ENCODE measurements around the gene RIN3. TPM values are rescaled to one million over a fixed set of nuclear protein-coding genes. Genes with fewer than 3 reads are reported as not detected.

Gene RIN3
- total RNA-seq, 1 donor from 2014 or later, result 28.0 TPM

DNA sequence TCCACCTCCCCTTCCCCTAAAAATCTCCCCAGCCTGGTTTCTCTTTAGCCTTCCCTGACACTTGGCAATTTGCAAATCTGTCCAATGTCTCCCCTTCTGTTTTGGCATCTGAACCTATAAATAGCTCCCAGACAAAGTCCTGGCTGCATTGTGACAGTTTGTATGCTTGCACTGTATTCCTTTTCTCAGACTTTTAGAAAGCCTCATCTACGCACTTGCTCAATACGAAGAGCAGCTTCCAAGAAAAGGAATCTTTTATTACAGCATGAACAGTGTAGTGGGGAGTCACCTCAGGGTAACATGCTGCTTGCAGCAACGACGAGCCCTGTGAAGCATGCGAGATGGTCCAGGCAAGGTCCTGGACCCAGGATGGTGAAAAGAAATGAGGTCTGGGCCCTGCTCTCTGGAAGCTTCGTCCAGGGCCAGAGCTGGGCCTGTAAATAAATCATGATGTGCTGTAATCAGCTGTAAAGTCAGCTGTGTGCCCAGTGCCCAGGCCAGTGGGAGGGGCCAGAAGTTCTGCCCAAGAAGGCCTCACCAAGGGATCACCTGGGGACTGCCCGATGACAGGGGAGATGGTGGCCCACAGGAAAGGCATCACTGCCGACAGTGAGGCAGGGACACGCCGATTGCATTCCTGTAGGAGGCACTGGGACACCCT, 88.3 kb downstream of the RIN3 start:
- Histone ChIP-seq H3K4me1 (ENCODE audit: insufficient read depth, low read length) (peaks cover 19% of the 10 kb centered on the region), H3K9ac (ENCODE audit: low read length) (no peak overlapping the region)
- peaks cover 12% of the 10 kb centered on the region for H3K4me1 Mint-ChIP-seq (ENCODE audit: low read depth, unreplicated experiment)

DNA sequence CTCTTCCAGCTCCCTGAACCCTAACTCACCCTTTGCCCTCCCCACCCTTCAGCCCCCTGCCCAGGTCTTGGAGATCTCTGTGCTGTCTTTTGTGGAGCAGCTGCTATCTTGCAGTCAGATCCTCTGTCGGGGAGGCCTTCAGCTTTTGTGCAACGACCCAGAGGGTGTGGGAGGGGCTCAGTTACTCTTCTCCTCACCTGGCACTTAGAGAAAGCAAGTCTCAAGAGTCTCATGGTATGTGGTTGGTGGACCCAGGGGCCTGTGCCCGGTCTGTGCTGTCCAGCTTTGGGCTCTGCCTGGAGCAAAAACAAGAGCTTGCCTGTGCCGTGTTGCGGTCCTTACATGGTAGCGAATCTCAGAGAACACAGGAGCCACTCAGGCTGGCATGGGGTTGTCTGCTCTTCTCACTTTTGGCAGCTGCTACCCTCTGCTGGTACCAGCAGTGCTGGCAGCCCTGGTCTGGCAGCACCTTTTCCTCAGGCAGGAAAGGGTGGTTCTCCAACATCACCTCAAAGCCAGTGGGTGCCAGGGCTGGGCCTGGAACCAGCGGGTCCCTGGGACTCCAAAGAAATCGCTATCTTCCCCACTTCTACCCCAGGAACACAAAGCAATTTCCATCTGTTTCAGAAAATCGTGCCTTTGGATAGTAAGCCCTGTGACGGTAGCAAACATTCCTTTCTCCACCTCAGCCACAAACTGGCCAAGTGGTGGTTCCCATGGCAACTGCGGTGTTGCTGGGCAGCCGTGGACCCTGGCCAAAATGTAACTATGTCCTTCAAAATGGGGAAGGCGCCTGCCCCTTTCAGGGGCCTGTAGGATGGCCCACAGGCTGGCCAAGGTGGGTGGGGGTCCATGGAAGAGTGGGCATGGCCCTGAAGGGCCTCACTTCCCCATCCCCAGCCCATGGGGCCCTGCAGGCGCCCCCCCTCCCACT, 90.0 kb downstream of the RIN3 start:
- Histone ChIP-seq H3K4me1 (ENCODE audit: insufficient read depth, low read length) (peaks cover 19% of the 10 kb centered on the region), H3K36me3 (ENCODE audit: insufficient read depth, low read length) (no peaks in the 10 kb centered on the region), H3K27me3 (ENCODE audit: insufficient read depth, low read length) (no peaks in the 10 kb centered on the region), H3K27ac (ENCODE audit: low read depth, low read length) (peak overlapping the region; percentile 68), H2AFZ (ENCODE audit: low read depth, low read length) (no peak overlapping the region), H3K4me2 (ENCODE audit: low read length) (peak overlapping the region; percentile 77), H3K79me2 (ENCODE audit: insufficient read depth, low read length) (no peaks in the 10 kb centered on the region), H3K9me3 (ENCODE audit: insufficient read depth, low read depth, low read length) (peaks cover 3% of the 10 kb centered on the region), H3K9ac (ENCODE audit: low read length) (peak overlapping the region; percentile 71), H3K4me3 (ENCODE audit: insufficient read depth, low read depth, low read length) (no peak overlapping the region), H4K20me1 (ENCODE audit: insufficient read depth, low read length) (peaks cover 19% of the 10 kb centered on the region)
- FAIRE-seq (no peak), DNase-seq (ENCODE audit: low read depth) (peak; percentile 92)
- Mint-ChIP-seq H3K36me3 (ENCODE audit: low read depth, unreplicated experiment) (peaks cover 5% of the 10 kb centered on the region), H3K4me1 (ENCODE audit: low read depth, unreplicated experiment) (peaks cover 12% of the 10 kb centered on the region), H3K4me3 (ENCODE audit: unreplicated experiment) (no peak overlapping the region), H3K9me3 (ENCODE audit: unreplicated experiment) (peaks cover 2% of the 10 kb centered on the region), H3K27ac (ENCODE audit: unreplicated experiment) (peak overlapping the region; percentile 58), H3K27me3 (ENCODE audit: low read depth, unreplicated experiment) (peaks cover 2% of the 10 kb centered on the region)
- TF ChIP-seq, protein P1, sequence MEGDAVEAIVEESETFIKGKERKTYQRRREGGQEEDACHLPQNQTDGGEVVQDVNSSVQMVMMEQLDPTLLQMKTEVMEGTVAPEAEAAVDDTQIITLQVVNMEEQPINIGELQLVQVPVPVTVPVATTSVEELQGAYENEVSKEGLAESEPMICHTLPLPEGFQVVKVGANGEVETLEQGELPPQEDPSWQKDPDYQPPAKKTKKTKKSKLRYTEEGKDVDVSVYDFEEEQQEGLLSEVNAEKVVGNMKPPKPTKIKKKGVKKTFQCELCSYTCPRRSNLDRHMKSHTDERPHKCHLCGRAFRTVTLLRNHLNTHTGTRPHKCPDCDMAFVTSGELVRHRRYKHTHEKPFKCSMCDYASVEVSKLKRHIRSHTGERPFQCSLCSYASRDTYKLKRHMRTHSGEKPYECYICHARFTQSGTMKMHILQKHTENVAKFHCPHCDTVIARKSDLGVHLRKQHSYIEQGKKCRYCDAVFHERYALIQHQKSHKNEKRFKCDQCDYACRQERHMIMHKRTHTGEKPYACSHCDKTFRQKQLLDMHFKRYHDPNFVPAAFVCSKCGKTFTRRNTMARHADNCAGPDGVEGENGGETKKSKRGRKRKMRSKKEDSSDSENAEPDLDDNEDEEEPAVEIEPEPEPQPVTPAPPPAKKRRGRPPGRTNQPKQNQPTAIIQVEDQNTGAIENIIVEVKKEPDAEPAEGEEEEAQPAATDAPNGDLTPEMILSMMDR (IDR thresholded peaks at IDR 0.05; ENCODE audit: insufficient read depth, low read depth, low read length), result peak; percentile 20
- TF ChIP-seq EZH2 (IDR thresholded peaks at IDR 0.05; ENCODE audit: insufficient read depth, low read length), result no peak

More for the DNA sequence above, 88.3 kb downstream of the RIN3 start:
- no peak overlapping the region for H3K27ac Mint-ChIP-seq (ENCODE audit: unreplicated experiment)
- no peaks in the 10 kb centered on the region for H3K27me3 ChIP-seq (ENCODE audit: insufficient read depth, low read length)
- TF ChIP-seq, protein P1 (IDR thresholded peaks at IDR 0.05; ENCODE audit: insufficient read depth, low read depth, low read length), result no peak
- TF ChIP-seq EZH2 (IDR thresholded peaks at IDR 0.05; ENCODE audit: insufficient read depth, low read length), result no peak
- FAIRE-seq (no peak), DNase-seq (ENCODE audit: low read depth) (no peak)
- no peak overlapping the region for H3K27ac ChIP-seq (ENCODE audit: low read depth, low read length)
- no peaks in the 10 kb centered on the region for H3K79me2 ChIP-seq (ENCODE audit: insufficient read depth, low read length)
- peaks cover 13% of the 10 kb centered on the region for H3K36me3 Mint-ChIP-seq (ENCODE audit: low read depth, unreplicated experiment)
- no peak overlapping the region for H2AFZ ChIP-seq (ENCODE audit: low read depth, low read length)
- H3K27me3 Mint-ChIP-seq (ENCODE audit: low read depth, unreplicated experiment), result peaks cover 2% of the 10 kb centered on the region
- H3K36me3 ChIP-seq (ENCODE audit: insufficient read depth, low read length), result no peaks in the 10 kb centered on the region
- H4K20me1 ChIP-seq (ENCODE audit: insufficient read depth, low read length), result peaks cover 19% of the 10 kb centered on the region
- H3K9me3 ChIP-seq (ENCODE audit: insufficient read depth, low read depth, low read length), result peaks cover under 1% of the 10 kb centered on the region
- no peaks in the 10 kb centered on the region for H3K9me3 Mint-ChIP-seq (ENCODE audit: unreplicated experiment)
- no peak overlapping the region for H3K4me2 ChIP-seq (ENCODE audit: low read length)
- H3K4me3 Mint-ChIP-seq (ENCODE audit: unreplicated experiment), result no peak overlapping the region
- no peak overlapping the region for H3K4me3 ChIP-seq (ENCODE audit: insufficient read depth, low read depth, low read length)

Data from astrocyte (in vitro differentiated cells and primary cell).